Tibial nerve (tissue), 4 donors: ENCODE results near the gene CELF1.

Experiments
- CTCF ChIP-seq, 5 experiments: fragments of 200-600 bp in 3 of 5; fragments of 450-650 bp in 2 of 5; sonication (generic) in 3 of 5; IDR thresholded peaks; one replicate each; pipeline ENCODE4 v1.5.1; 2016 to 2019; ENCODE audit warnings: antibody characterized with exemption in 5 of 5, mild to moderate bottlenecking in 3 of 5, moderate library complexity in 2 of 5
- EP300 ChIP-seq, 2 donors: sonication (generic); formaldehyde crosslinking; IDR thresholded peaks; one replicate each; pipeline ENCODE4 v1.6.1; 2017; ENCODE audit warnings: antibody characterized with exemption in 2 of 2, mild to moderate bottlenecking in 1 of 2

GRCh38 chr11:47495011-47495855, 57.7 kb downstream of the CELF1 start:
- TF ChIP-seq CTCF (IDR thresholded peaks at IDR 0.05) = no peak
- no peak for TF ChIP-seq EP300 (IDR thresholded peaks at IDR 0.05)
